ENCODE data around the gene ADAMTS19.

The ADAMTS19 gene

GRCh38 chr5:129698661-129699060, 238.6 kb downstream of the ADAMTS19 start:
- no peak for FAIRE-seq
- no peak for DNase-seq (ENCODE audit: insufficient read length, low spot score)
- no peak for TF ChIP-seq POLR2A (IDR thresholded peaks at IDR 0.05; ENCODE audit: low read depth, low read length)

- no peak for TF ChIP-seq POLR2A (IDR thresholded peaks at IDR 0.05; ENCODE audit: low read depth, low read length)
- FAIRE-seq = no peak
- no peak for DNase-seq (ENCODE audit: insufficient read length, low spot score)
Measured at GRCh38 chr5:129716235-129716634, 256.1 kb downstream of the ADAMTS19 start.

- FAIRE-seq (no peak), DNase-seq (ENCODE audit: insufficient read length, low spot score) (no peak)
- TF ChIP-seq POLR2A (IDR thresholded peaks at IDR 0.05; ENCODE audit: low read depth, low read length) = no peak
Measured at GRCh38 chr5:129716651-129717050, 256.6 kb downstream of the ADAMTS19 start.

GRCh38 chr5:129717751-129718310, 257.7 kb downstream of the ADAMTS19 start:
- TF ChIP-seq POLR2A (IDR thresholded peaks at IDR 0.05; ENCODE audit: low read depth, low read length) = no peak
- FAIRE-seq = no peak
- DNase-seq (ENCODE audit: insufficient read length, low spot score) = no peak

GRCh38 chr5:129718471-129719090, 258.5 kb downstream of the ADAMTS19 start:
- no peak for TF ChIP-seq POLR2A (IDR thresholded peaks at IDR 0.05; ENCODE audit: low read depth, low read length)
- DNase-seq (ENCODE audit: insufficient read length, low spot score) (no peak), FAIRE-seq (no peak)

- DNase-seq (ENCODE audit: insufficient read length, low spot score) = no peak
- no peak for TF ChIP-seq POLR2A (IDR thresholded peaks at IDR 0.05; ENCODE audit: low read depth, low read length)
- no peak for FAIRE-seq
Measured at GRCh38 chr5:129724222-129724621, 264.1 kb downstream of the ADAMTS19 start.

- no peak for DNase-seq (ENCODE audit: insufficient read length, low spot score)
- FAIRE-seq = no peak
- TF ChIP-seq POLR2A (IDR thresholded peaks at IDR 0.05; ENCODE audit: low read depth, low read length) = no peak
Measured at GRCh38 chr5:129724647-129725046, 264.5 kb downstream of the ADAMTS19 start.

- DNase-seq (ENCODE audit: insufficient read length, low spot score) (no peak), FAIRE-seq (no peak)
- no peak for TF ChIP-seq POLR2A (IDR thresholded peaks at IDR 0.05; ENCODE audit: low read depth, low read length)
Measured at GRCh38 chr5:129739773-129740172, 279.7 kb downstream of the ADAMTS19 start.

GRCh38 chr5:129743541-129744187, 283.6 kb downstream of the ADAMTS19 start:
- FAIRE-seq (no peak), DNase-seq (ENCODE audit: insufficient read length, low spot score) (no peak)
- no peak for TF ChIP-seq POLR2A (IDR thresholded peaks at IDR 0.05; ENCODE audit: low read depth, low read length)

- DNase-seq (ENCODE audit: insufficient read length, low spot score) (no peak), FAIRE-seq (no peak)
- TF ChIP-seq POLR2A (IDR thresholded peaks at IDR 0.05; ENCODE audit: low read depth, low read length) = no peak
Measured at GRCh38 chr5:129745997-129746396, 285.9 kb downstream of the ADAMTS19 start.

GRCh38 chr5:129746876-129747275, 286.8 kb downstream of the ADAMTS19 start:
- no peak for DNase-seq (ENCODE audit: insufficient read length, low spot score)
- FAIRE-seq = no peak
- no peak for TF ChIP-seq POLR2A (IDR thresholded peaks at IDR 0.05; ENCODE audit: low read depth, low read length)

GRCh38 chr5:129747572-129748407, 287.7 kb downstream of the ADAMTS19 start, which contains the start of gene MINAR2:
Gene MINAR2, plus strand, starts transcription at chr5:129748094. Its CDS starts 97 bp downstream, at chr5:129748191.
- TF ChIP-seq POLR2A (IDR thresholded peaks at IDR 0.05; ENCODE audit: low read depth, low read length) = no peak
- no peak for DNase-seq (ENCODE audit: insufficient read length, low spot score)
- no peak for FAIRE-seq

- FAIRE-seq = no peak
- DNase-seq (ENCODE audit: insufficient read length, low spot score) = no peak
- no peak for TF ChIP-seq POLR2A (IDR thresholded peaks at IDR 0.05; ENCODE audit: low read depth, low read length)
Measured at GRCh38 chr5:129748913-129749880, 289.1 kb downstream of the ADAMTS19 start.
